Measurements from ENCODE around the gene INAVA.
"Not testable (repeated sequence)": the region's sequence is repeated elsewhere in the genome, so short reads cannot be mapped to it uniquely, and the experiment has no call there.

INAVA gene

DNA sequence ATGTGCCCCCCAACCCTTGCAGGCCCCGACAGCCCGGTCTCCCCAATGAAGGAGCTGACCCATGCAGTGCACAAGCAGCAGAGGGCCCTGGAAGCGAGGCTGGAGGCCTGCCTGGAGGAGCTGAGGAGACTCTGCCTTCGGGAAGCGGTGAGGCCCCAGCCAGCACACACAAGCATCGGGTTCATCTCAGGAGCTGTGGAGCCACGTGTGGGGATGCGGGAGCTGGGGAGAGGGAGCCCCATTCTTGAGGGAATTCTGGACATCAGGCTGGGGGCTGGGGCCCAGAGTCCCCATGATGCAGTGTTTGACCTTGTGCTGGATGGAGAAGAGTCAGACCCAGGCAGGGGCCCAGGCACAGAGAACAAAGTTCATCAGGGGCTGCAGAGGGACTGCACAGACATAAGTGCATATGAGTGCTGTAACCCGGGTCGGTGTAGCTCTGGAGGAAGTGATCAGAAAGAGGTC lies 4.8 kb downstream of the INAVA start:
- no peak for DNase-seq (ENCODE audit: low read depth)

DNA sequence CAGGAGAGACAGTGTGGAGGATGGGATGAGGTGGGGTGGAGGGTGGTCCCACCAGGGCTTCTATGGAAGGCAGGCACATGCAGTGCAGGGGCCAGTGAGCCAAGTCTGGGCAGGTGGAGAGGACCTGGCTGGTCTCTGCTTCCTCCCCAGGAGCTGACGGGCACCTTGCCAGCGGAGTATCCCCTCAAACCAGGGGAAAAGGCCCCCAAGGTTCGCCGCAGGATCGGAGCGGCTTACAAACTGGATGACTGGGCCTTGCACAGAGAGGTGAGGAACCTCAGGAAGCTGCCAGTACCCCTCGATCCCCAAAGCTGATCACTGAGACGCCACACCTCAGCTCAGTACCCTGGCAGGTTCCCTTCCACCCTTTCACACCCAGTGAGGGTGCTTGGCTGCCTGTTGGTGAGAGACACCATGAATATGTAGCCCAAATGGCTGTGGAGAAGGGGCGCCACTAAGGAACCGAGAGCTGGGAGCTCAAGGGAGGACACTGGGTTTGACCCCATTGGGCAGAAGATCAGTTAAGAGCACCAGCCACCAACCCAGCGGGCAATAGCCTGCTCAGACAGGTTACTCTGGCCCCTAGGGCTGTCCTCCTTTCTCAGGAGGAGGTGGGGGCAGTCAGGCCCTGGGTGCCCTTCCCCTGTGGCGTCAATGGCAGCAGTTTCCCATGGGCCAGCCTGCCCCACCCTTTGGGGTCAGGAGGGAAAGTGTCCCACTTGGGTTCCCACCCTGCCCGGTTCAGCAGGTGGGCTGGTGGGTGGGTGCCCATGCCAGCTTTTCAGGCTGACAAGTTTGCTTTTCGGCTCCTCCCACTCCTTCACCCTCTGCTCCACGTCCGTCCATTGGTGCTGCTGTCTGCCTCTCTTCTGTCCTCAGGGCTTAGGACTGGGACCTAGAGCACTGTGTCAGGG lies 5.5 kb downstream of the INAVA start:
- no peak for DNase-seq (ENCODE audit: low read depth)

DNA sequence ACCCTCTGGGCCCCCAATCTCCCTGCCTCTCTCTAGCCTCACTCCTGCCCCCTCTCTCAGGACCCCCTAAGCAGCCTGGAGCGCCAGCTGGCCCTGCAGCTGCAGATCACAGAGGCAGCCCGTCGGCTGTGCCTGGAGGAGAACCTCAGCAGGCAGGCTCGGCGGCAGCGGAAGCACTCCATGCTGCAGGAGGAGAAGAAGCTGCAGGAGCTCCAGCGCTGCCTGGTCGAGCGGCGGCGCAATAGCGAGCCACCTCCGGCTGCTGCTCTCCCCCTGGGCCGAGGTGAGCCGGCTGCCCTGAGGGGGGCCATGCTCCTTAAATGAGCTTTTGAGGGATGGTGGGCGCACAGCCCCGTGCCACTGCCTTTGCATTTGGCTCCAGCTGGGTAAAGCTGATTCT lies 6.2 kb downstream of the INAVA start:
- no peak for DNase-seq (ENCODE audit: low read depth)

DNA sequence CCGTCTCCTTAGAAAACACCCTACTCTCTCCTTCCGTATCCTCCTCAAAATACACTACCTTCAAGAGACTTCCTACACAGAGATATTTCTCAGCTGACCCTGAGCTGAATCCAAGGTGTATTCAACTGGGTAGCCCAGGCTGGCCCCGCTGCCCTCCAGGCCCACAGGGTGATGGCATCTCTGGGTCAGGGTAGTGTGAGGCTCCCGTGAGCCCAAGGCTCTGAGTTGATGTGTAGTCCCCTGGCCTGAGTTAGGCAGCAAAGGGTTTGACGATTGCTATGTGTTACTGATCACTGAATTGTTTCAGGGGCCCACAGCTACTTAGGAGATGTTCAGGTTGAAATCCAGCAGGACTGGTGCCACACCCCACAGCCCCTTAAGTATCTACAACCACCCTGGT lies 6.7 kb downstream of the INAVA start:
- no peak for DNase-seq (ENCODE audit: low read depth)

DNA sequence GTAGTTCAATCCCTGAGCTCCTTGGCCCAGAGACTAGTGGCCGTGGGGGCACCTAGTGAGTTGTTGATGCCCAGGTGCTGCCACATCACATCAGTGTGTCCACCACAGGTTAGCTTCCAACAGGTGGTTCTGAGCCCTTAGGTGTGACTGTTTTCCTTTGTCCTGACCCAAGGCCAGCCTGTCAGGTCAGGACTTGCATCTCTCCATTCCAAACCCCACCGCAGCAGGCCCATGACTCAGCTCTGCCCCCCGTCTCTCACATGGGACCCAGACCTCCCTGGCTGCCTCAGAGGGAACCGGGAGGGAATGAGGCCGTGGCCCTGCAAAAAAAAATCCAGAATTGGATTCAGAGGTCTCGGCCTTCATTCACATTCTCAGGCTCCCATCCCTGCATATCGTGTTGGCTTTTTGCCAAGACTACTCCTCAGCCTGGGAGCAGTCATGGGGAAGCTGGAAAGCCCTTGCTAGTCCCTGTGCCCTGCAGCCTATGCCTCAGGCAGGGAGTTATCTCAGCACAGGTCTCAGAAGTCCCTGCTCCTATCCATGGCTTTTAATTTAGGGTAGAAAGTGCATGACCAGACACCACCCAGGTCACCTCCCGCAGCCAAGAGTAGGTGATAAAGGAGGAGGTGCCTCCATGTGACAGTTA lies 7.2 kb downstream of the INAVA start:
- DNase-seq (ENCODE audit: low read depth): no peak

DNA sequence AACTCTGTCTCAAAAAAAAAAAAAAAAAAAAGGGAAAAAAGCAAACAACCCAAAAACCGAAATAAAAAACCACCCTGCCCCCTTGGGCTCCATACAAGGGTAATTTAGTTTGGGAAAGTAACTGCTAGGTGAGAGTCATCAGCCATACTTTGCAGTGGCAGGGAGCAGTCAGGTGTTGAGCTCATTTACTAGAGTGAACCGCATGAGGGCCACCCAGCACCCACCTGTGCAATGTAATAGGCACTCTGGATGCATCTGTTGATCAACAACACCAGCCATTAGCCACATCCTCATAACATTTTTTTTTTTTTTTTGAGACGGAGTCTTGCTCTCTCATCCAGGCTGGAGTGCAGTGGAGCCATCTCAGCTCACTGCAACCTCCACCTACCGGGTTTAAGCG lies 9.1 kb downstream of the INAVA start:
- no peak for DNase-seq (ENCODE audit: low read depth)

DNA sequence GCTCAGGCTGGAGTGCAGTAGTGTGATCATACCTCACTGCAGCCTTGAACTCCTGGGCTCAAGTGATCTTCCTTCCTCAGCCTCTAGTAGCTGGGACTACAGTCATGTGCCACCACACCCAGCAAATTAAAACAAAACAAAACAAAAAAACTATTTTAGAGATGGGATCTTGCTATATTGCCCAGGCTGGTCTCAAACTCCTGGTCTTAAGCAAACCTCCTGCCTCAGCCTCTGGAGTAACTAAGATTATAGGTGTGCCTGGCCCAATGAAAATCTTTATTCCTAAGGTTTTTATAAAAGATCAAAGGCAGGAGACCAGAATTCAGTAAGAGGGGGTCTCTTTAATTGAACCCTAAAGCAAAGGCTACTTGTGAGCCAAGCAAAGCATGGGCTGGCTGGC lies 10.1 kb downstream of the INAVA start:
- no peak for DNase-seq (ENCODE audit: low read depth)

DNA sequence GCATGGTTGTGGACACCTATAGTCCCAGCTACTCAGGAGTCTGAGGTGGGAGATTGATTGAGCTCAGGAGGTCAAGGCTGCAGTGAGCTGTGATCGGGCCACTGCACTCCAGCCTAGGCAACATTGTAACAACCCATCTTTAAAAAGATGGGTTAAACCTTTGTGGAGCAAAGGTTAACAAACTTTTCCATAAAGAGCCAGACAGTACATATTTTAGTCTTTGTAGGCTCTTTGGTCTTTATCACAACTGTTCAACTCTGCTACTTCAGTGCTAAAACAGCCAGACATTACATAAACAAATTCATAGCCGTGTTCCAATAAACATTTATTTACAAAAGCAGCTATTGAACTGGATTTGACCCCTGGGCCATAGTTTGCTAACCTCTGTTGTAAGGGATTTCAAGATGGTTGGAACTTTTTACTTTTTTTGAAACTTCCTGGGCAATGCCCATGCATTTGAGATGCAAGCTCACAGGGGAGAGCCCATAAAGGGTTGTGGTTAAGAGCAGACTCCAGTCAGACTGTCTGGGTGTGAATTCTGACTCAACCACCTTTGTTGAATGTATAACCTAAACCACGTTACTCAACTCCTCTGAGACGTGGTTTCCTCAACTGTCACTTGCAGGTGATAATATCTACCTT lies 10.8 kb downstream of the INAVA start:
- DNase-seq (ENCODE audit: low read depth): no peak

DNA sequence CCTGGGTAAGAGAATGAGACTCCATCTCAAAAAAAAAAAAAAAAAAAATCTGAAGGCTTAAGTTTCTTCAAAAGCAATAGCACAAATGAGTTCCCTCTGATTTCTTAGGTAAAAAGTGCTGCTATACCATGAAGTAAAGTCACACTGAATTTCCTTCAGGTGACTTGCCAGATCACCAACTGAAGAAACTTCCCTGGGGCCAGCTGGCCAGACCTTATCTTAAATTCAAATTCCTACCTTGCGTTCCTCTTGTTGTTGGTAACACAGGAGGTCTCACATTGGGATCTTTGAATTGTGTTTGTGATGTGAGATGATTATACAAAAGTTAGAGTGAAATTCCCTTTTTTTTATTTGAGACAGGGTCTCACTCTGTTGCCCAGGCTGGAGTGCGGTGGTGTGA lies 11.8 kb downstream of the INAVA start:
- no peak for DNase-seq (ENCODE audit: low read depth)

DNA sequence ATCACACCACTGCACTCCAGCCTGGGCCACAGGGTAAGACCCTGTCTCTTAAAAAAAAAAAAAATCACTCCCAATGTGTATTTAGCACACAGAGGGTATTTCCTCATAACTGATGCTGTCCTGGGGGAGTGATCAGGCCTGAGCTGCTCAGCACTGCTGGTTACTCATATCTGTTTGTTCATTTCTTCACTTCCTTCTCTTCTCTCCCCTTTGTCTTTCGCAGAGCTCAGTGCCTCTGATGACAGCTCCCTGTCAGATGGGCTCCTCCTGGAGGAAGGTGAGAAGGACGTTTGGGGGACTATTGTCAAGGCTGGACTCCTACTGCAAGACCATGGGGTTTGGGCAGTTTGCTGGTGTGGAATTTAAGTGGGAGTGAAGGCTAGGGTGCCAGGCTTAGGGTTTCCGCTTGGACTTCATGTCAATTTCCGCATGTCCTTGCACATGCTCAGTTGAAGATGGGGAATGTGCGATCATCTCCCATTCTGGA lies 13.0 kb downstream of the INAVA start:
- DNase-seq (ENCODE audit: low read depth): no peak

DNA sequence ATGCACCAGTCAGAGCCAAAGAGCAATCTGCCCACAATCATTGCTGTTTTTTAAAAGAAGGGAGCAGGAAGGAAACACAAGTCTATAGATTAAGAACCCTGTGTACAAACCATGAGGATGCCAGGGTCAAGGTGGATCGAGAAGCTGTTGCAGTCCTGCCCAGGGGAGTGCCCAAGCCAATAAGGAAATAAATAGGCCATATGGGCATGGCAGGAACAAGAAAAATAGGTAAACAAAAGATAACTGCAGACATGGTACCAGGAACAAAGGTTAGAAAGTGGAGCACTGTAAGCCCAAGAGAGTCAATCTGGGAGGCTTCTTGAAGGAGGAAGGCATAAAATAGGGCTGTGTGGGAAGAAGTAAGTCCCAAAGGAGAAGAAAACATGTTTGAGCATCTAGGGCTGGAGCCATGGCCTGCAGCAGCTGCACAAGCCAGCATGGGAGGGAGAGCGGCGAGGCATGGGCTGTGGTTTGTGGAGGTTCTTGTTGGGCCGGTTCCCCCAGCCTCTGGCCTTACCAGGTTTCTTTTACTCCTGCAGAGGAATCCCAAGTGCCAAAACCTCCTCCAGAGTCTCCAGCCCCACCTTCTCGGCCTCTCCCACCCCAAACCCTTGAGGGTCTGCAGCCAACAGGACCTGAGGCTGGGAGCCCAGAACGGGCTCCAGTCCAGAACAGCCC lies 13.6 kb downstream of the INAVA start:
- no peak for DNase-seq (ENCODE audit: low read depth)

DNA sequence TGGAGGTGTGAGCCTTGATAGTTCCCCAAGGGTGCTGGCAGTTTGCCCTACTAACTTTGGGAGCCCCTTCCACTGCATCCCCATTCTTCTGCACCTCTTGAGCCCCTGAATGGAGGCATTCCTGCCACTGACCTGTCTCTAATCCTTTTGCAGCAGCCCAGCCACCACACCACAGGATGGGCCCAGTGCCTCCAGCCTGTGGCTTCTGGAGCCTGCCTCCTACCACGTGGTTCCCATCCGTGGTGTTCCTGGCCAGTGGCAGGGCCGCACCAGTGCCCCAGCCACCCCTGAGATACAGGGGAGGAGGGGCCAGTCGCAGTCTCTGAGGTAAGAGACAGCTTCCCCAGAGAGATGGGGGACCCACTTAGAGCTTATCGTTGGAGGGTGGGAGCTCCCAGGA lies 14.4 kb downstream of the INAVA start:
- no peak for DNase-seq (ENCODE audit: low read depth)

DNA sequence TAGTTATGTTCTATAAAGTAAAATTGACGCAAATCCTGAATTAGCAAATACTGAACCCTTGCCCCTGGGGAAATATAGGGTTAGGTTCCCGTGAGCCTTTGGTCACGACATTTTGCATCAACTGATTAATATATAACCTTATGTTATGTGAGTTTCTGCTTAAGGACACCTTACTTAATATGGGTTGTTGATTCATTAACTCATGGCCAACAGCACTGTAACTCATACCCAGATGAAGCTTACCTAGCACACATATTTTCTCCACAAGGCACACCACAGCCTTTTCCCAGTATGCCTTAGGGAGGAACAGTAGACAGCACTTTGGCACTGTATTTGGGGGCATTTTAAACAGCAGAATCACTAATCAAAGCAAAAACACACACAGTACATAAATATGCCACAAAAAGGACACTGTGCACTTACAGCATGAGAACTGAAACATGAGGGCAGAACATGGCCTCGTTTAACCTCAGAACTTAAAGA lies 15.1 kb downstream of the INAVA start:
- DNase-seq (ENCODE audit: low read depth): no peak

DNA sequence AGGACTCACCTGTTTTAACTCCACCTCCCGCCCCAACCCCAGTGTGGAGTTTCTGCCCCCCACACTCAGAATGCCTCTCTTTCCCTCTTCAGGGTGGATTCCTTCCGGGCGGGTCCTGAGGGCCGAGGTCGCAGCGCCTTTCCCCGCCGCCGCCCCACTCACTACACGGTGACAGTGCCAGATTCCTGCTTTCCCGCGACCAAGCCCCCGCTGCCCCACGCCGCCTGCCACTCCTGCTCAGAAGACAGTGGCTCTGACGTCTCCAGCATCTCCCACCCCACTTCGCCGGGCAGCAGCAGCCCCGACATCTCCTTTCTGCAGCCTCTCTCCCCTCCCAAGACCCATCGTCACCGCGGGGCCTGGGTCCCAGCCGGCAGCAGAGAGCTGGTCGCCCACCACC lies 16.7 kb downstream of the INAVA start:
- DNase-seq (ENCODE audit: low read depth): no peak

DNA sequence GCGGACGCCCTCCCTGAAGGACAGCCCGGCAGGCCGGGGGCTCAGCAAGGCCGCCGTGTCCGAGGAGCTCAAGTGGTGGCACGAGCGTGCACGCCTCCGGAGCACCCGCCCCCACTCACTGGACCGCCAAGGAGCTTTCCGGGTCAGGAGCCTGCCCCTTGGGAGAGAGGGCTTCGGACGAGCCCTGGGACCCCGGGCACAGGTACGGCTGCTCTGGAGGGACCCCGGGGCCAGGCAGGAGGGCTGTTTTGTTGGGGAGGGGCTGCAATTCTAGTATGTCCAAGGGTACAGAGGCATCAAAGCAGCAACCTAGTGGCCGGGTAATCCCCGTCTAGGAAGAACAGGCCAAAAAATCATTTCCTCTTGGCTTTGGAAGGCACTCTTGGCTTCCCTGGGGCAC lies 17.2 kb downstream of the INAVA start:
- DNase-seq (ENCODE audit: low read depth): not testable (repeated sequence)

DNA sequence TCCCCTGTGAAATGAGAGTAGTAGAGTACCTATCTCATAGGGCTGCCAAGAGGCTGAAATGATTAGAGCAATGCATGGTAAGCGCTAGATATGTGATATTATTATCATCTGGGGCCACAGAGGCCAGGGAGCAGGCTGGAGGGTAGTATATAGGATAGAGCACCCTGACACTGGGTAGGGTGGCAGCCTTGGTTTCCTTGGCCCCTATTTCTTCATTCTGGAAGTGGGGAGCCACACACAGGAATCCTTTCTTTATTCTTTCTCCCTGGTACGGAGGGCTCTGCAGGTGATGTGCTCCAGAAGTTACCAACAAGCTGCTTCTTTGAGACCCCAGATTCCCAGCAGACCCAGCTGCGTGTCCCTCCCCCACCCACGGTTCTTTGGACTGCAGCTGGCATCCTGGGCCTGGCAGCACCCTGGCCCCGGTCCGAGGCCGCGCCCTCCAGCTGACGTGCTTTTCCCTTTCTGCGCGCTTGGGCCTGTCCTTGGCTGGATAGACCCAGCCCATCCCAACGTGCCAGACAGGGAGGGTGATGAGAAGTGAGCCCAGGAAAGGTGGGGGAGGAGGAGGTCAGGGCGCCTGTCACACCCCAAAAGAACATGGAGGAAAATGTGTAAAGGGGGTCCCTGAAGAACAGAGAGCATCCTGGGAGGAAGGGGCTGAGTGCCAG lies 18.2 kb downstream of the INAVA start:
- DNase-seq (ENCODE audit: low read depth): no peak

DNA sequence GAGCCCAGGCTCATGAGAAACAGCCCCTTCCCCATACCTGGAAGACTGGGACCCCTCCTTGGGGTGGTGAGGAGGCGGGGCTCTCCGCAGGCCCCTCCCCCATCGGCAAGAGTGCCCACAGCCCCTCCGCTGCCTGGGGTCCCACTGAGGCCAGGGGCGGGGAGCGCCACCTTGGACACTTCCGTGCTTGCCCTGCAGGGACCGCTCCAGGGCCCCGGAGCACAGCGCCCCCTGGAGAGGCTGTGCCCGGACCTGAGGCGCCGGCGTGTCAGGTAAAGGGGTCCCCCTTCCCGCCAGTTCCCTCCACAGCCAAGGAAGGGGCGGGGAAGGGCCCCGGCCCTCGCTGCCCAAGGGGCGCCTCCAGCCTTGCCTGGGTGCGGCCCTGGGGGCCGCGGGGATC lies 21.5 kb downstream of the INAVA start:
- no peak for DNase-seq (ENCODE audit: low read depth)

DNA sequence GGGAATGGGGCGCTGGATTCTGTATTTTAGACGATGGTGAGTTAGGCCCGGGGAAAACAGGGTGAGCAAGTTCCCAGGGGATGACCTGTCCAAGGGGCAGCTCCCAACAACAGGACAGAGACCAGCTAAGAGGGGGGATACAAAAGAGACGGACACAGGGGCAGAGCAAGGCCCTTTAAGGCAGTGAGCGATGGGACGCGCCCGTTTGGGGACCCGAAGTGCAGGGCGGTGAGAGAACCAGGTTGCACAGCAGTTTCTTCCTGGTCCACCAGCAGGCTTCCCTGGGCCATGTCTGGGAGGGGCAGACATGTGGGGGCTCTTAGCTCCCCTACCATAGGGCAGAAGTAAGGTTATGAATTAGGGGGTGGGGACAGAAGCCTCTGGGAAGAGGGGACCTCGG lies 22.0 kb downstream of the INAVA start:
- DNase-seq (ENCODE audit: low read depth): no peak

DNA sequence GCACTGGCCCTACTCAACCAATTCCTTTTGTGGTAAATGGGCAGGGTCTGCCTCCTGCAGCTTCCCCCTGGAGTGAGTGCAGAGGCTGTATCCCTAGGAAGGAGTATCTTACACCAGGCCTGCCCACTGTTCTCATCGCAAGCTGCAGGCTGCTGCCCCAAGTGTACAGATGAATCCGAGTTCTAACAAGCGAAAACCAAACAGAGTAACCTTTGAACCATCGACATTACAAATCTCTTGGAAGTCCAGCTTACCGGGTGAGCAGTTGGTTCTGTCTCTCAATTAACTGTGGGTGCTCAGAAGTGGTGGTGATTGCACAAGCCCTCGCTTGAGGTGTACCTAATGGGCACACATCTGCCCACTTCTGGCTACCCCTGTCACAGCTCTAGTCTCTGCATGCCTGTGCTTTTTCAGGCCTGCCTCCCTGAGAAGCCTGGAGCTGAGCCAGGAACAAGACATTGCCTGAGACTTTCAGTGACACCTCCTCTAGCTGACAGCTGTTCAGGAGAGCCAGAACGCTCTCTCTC lies 22.7 kb downstream of the INAVA start:
- no peak for DNase-seq (ENCODE audit: low read depth)

DNA sequence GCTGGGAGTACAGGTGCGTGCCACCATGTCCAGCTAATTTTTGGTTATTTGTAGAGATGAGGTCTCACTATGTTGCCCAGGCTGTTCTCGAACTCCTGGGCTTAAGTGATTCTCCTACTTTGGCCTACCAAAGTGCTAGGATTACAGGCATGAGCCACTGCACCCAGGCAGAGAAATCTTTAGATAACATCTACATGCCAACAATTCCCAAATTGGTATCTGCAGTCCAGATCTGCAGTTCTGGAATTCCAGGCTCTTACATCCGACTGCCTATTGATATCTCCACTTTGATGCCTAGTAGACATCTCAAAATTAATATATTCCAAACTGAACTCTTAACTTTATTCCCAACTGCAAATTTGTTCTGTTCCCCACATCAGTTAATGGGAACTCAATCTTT lies 23.3 kb downstream of the INAVA start:
- no peak for DNase-seq (ENCODE audit: low read depth)

DNA sequence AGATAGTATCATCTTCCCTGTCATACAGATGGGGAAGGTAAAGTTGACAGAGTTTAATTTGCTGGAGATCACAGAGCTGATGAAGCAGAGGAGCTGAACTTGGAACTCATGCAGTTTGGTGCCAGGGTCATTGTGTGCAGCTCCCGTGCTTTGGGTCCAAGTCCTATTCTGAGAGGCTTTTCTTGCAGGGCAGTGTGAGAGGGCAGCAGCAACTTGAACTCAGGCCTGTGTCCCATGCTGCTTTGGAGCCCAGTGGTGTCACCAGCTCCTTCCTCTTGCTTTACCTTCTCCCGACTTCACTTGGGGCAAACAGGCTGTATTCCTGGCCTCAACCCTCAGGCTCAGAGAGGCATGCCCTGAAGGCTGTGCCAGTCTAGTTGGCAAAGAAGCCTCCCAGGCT lies 24.7 kb downstream of the INAVA start:
- DNase-seq (ENCODE audit: low read depth): no peak

Data from activated T-cell treated with anti-CD3 and anti-CD28 coated beads for 1 hour (primary cell).